Astrocyte of the hippocampus (primary cell): Measurements from ENCODE around the gene FGGY.
"Not testable (repeated sequence)": the region's sequence is repeated elsewhere in the genome, so short reads cannot be mapped to it uniquely, and the experiment has no call there.

Experiments
- DNase-seq: peaks from one replicate; pipeline ENCODE4 v3.0.0; 2011; ENCODE audit warnings: low read depth, low spot score

FGGY gene

GRCh38 chr1:59481881-59482505 lies 185.1 kb downstream of the FGGY start:
- DNase-seq: no peak

GRCh38 chr1:59482986-59483385 lies 186.1 kb downstream of the FGGY start:
- DNase-seq: no peak

GRCh38 chr1:59484096-59484495 lies 187.2 kb downstream of the FGGY start:
- peak; percentile 77 for DNase-seq

GRCh38 chr1:59485171-59485570 lies 188.3 kb downstream of the FGGY start:
- DNase-seq: no peak

DNA sequence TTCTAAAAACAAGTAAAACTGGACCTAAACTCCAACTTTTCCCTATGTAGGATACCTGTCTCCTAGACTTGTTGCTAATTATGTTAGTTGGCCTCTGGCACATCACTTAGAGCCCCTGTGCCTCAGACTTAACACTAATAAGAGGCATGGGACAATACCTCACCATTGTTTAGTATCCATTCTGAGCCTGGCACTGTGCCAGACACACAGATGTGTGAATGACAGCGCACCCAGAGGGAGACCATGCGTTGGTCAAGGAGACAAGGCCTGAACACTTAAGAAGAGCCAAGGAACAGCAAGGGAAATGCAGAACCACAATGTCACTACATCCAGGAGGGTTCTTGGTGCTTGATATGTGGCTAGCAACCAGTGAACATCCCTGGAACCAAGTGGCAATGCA lies 189.1 kb downstream of the FGGY start:
- no peak for DNase-seq

GRCh38 chr1:59486615-59487014 lies 189.7 kb downstream of the FGGY start:
- no peak for DNase-seq

- no peak for DNase-seq
Observed at GRCh38 chr1:59487335-59488031, 190.6 kb downstream of the FGGY start.

DNA sequence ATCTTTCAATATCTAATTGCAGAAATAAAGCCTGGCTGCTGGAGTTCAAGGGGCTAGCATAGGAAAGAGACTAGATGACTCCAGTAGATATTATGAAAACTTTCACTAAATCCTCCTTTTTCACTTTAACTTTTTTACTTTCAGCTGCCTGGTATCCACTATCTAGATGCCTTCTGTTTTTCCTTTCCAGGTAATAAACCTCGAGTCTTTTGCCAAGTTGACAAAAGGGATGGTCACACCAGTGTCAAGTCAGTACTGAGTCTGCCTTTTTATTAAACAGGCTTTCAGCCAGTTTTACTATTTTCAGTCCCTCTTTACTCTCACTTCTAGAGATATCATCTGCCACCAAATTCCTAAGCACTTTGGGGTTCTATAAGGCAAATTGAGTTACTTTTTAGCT lies 195.6 kb downstream of the FGGY start:
- no peak for DNase-seq

DNA sequence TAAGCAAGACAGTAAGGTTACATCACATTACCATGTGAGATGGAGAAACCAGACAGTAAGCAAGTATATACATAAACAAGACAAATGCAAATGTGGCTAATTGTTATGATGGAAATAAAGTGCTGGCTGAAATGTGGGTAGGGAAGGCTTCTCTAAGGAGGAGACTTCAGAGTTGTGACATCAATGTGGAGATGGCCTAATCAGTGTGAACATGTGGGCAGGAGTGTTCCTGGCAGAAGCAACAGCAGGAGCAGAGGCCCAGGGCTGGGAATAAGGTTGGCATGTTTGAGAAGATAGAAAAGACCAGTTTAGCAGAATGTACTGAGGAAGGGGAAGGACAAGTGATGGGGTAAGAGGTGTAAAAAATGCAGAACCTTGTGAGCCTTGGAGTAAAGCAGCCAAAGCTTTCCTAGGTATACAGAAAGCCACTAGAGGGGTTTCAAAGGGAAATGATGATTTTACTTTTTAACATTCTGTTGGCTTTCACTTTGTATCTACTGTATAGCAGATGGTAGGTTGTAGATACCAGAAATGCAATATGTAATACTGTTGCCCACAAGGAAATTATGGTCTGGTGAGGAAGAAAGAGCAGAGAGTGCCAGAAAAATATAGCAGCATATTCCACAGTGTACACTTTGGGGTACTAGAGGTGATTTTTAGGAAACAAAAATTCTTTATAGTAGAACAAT lies 197.4 kb downstream of the FGGY start:
- no peak for DNase-seq

- DNase-seq: not testable (repeated sequence)
Observed at GRCh38 chr1:59496156-59496555, 199.3 kb downstream of the FGGY start.

DNA sequence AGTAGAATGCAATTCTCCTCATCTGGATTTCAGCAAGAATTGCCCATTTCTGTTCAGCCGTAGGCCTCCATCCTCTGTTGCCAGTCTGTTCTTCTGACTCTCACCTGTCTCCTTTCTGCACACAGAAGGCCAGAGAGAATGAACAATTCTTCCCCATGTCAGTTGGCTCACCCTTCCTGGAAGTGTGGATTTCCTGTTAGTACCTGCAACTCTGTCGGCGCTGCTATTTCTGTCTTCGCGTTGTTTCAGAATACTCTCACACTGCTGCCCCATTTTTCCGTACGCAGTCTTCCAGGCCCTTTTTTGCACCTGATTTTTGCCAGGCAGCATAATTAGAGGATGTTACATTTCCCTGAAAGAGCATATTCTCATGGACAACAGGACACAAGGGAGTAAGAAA lies 200.7 kb downstream of the FGGY start:
- DNase-seq: no peak

DNA sequence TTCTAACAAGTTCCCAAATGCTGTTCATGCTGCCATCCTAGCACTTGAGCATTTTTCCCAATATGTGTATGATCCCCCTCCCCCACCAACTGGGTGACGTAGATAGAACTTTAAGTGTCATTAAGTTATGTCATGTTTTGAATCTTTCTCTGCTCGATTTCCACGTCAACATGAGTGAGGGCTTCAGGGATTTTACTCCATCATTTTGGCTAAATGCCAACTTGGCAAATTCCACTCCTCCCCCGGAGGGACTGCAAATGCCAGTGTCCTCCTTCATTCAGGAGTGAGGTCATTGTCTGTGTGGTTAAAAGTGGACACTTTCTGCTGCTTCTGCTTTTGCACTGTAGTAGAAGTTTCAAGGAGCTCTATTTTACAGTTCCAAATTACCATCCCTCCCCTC lies 201.7 kb downstream of the FGGY start:
- DNase-seq: peak; percentile 49

DNA sequence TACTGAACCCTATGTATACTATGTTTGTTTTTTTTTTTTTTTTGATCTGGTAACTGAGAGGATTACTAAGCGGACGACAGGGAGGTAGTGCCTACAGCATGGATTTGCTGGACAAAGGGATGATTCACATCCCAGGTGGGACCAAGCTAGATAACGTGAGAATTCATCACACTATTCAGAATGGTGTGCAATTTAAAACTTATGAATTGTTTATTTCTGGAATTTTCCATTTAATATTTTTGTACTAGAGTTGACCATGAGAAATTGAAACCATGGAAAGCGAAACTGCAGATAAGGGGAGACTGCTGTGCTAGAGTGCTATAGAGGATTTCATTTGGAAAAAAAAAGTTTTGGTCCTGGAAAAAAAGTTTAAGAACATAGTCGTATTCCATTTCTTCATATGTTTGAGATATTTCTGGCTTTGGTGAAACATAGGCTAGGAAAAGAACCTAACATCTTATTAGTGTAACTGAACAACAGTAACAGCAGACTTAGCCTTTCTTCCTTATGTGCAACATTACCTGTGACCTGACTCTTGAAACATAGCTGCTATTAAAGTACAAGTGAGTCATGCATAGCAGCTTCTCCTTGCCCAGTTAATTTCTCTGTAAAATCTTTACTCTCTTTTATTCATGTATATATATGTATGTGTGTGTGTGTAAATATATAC lies 202.5 kb downstream of the FGGY start:
- DNase-seq: peak; percentile 31

- no peak for DNase-seq
Observed at GRCh38 chr1:59499943-59500569, 203.2 kb downstream of the FGGY start.

GRCh38 chr1:59500950-59501742 lies 204.3 kb downstream of the FGGY start:
- DNase-seq: no peak

- peak; percentile 44 for DNase-seq
Observed at GRCh38 chr1:59502009-59502691, 205.3 kb downstream of the FGGY start.

GRCh38 chr1:59504276-59504675 lies 207.4 kb downstream of the FGGY start:
- DNase-seq: no peak

DNA sequence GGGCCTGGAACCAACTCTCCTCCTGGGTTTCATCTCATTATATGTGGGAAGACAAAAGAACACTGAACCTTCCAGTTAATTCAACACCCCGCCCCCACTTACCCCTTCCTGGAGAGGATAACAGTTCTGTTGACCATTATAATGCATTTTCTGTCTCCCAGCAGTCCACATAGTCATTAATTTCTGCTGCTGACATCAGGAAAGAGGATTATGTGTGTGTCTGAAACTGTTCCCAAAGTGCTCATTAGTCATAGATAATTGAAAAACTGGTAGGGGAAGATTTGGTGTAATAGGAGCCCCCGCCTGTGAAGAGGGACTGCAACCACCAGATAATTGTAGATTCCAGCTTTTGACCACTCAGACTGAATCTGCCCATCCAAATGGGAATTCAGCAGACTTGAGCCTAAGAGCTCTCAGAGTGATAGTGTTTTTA lies 208.7 kb downstream of the FGGY start:
- no peak for DNase-seq

- DNase-seq: no peak
Observed at GRCh38 chr1:59506952-59507351, 210.1 kb downstream of the FGGY start.

DNA sequence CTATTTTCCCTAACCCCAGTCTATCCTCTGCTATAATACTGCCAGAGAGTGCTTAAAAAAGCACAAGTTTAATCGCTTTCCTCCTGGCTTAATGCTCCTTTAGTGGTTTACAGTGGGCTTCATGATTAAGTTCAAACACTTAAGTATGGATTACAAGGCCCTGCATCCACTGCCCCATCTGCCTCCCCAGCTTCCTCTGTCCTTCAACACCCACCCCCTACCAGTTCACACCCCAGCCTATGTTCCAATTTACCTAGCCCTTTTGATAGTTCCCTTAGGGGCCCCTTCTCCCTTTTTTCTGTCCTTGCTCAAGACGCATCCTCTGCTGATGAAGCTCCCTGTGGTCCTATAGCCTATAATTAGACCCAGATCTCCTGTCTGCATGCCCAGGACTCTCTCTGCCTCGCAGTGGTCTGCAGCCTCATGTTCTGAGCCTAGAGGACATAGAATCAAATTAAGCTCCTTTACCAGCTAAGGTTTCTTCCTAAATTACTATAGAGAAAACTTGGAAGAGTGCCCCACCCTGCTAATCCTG lies 212.5 kb downstream of the FGGY start:
- DNase-seq: no peak
